ENCODE data around the gene GRIN1.
A peak's percentile ranks its signal among the peaks of the same experiment; 100 is the strongest.

The GRIN1 gene

DNA sequence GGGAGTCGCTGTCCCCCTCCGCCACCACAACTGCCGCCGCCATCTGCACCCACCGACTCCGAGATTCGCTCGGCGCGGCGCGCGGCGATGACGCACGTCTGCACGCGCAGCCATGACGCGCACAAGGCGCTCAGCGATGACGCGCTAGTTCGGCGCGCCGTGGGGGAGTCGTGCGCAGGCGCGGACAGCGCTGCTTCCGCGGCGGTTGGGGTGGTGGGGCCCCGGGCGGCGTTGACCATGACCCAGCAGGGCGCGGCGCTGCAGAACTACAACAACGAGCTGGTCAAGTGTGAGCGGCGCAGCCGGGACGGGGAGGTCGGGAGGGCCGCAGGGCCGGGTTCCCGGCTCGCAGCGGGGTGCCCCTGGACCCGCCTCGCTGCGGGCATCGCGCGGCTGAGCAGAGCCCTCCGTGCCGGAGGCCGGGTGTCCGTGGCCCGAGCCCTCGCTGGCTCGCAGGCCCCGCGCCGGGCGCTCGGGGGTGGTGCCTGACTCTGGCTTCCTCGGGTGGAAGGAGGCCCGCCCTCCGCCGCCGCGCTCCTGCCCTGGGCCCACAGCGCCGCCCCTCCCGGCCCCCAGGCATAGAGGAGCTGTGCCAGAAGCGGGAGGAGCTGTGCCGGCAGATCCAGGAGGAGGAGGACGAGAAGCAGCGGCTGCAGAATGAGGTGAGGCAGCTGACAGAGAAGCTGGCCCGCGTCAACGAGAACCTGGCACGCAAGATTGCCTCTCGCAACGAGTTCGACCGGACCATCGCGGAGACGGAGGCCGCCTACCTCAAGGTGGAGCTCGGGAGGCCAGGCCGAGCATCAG is 49.7 kb downstream of the GRIN1 start, which contains the start of the genes ANAPC2 and SSNA1:
Gene ANAPC2, minus strand, starts transcription at position 71 of the 807 bp plus-strand sequence. Its CDS starts 28 bp downstream, at position 43.
Gene SSNA1, plus strand, starts transcription at position 187 of the 807 bp plus-strand sequence. Its CDS starts 51 bp downstream, at position 238.
- peak; percentile 97 for DNase-seq (ENCODE audit: extremely low spot score)
- TF ChIP-seq CTCF (IDR thresholded peaks at IDR 0.05; ENCODE audit: control extremely low read depth, extremely low read depth, low read depth, missing control alignments): peak; percentile 49
- POLR2A ChIA-PET: interaction anchor here (0.9 to 1.8 kb wide), 7 partner anchors 10 to 59 kb away, joined by 4 to 9 read pairs (median 6); partner anchors contain the start of genes TPRN and TUBB4B
- CTCF ChIA-PET: interaction anchor here (0.8 to 3.3 kb wide), 32 partner anchors 8 to 125 kb away, joined by 3 to 24 read pairs (median 4); partner anchors contain the start of genes CYSRT1, MAN1B1, RNF208 and RNF224

- POLR2A ChIA-PET: interaction anchor here (0.9 to 1.8 kb wide), 6 partner anchors 9 to 60 kb away, joined by 5 to 9 read pairs (median 7); partner anchors contain the start of genes TPRN and TUBB4B
Observed at GRCh38 chr9:137189297-137190295, 50.6 kb downstream of the GRIN1 start.

DNA sequence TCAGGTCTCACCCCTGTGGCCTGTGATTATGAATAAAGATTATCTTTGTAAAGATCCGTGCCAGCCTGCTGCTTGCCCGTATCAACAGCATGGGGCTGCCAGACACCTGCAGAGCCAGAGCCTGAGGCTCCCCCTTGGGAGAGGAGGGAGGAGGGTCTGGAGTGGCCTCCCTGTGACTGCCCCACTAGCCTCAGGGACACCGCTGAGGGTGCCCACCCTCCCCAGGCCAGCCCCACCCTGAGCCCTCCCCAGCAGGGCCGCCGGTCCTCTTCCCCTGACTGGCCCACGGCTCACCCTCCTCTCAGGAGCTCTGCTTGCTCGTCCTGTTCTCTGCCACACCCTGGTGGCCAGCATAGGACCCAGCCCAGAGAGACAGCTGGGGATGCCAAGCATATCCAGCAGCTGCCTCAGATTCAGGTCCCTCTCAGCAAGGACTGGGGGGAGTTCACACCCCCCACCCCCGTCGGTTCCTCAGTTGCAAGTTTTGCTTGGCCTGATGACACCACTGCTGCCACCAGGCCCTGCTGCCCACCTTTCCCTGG is 51.4 kb downstream of the GRIN1 start:
- CTCF ChIA-PET: interaction anchor here (0.9 to 4.0 kb wide), 8 partner anchors 10 to 44 kb away, joined by 3 to 18 read pairs (median 12); partner anchors contain the start of genes CYSRT1, RNF208, RNF224 and TPRN
- TF ChIP-seq CTCF (IDR thresholded peaks at IDR 0.05; ENCODE audit: control extremely low read depth, extremely low read depth, low read depth, missing control alignments): no peak
- POLR2A ChIA-PET: no interaction called here
- no peak for DNase-seq (ENCODE audit: extremely low spot score)

More at GRCh38 chr9:137189297-137190295, 50.6 kb downstream of the GRIN1 start:
- DNase-seq (ENCODE audit: extremely low spot score): no peak
- CTCF ChIA-PET: interaction anchor here (0.9 to 3.3 kb wide), 31 partner anchors 7 to 126 kb away, joined by 3 to 24 read pairs (median 4); partner anchors contain the start of genes CYSRT1, MAN1B1, RNF208 and RNF224
- no peak for TF ChIP-seq CTCF (IDR thresholded peaks at IDR 0.05; ENCODE audit: control extremely low read depth, extremely low read depth, low read depth, missing control alignments)

- CTCF ChIA-PET: interaction anchor here (1.7 to 4.0 kb wide), 2 partner anchors 36 to 45 kb away, joined by 9 to 17 read pairs; partner anchors contain the start of gene RNF224
- POLR2A ChIA-PET: no interaction called here
- TF ChIP-seq CTCF (IDR thresholded peaks at IDR 0.05; ENCODE audit: control extremely low read depth, extremely low read depth, low read depth, missing control alignments): no peak
- no peak for DNase-seq (ENCODE audit: extremely low spot score)
Observed at GRCh38 chr9:137191245-137191644, 52.3 kb downstream of the GRIN1 start.

GRCh38 chr9:137191691-137192447 is 52.9 kb downstream of the GRIN1 start:
- no peak for TF ChIP-seq CTCF (IDR thresholded peaks at IDR 0.05; ENCODE audit: control extremely low read depth, extremely low read depth, low read depth, missing control alignments)
- ChIA-PET CTCF (interaction anchor here (1.7 to 4.0 kb wide), 2 partner anchors 35 to 45 kb away, joined by 9 to 17 read pairs; partner anchors contain the start of gene RNF224), POLR2A (no interaction called here)
- no peak for DNase-seq (ENCODE audit: extremely low spot score)
